Fibroblast of the aortic adventitia (primary cell): ENCODE results near the gene PLXNA4. TPM values are rescaled to one million over a fixed set of nuclear protein-coding genes. Genes with fewer than 3 reads are reported as not detected.

Experiments used
- DNase-seq: peaks from one replicate; pipeline ENCODE4 v3.0.0-alpha.2; 2010; ENCODE audit warnings: low read depth
- H3K4me3 ChIP-seq: 2 replicates; pipeline ENCODE4 v1.5.1; 2011; ENCODE audit warnings: low read depth, mild to moderate bottlenecking, control low read depth, low read length, moderate library complexity
- CTCF ChIP-seq: IDR thresholded peaks from 2 replicates; pipeline ENCODE4 v1.5.1; 2011; ENCODE audit warnings: mild to moderate bottlenecking, low read length, control low read depth, inconsistent platforms; ENCODE audit not compliant: insufficient read depth
- total RNA-seq: library from RNA; depleted of rRNA; stranded (reverse); fragments of >200 nt; gene quantifications from 2 replicates; pipeline ENCODE4 v1.2.3, GENCODE V29; 2012; ENCODE audit warnings: low replicate concordance

PLXNA4 gene
- total RNA-seq, 1 donor: 3.0 TPM

- TF ChIP-seq CTCF: no peak
- H3K4me3 ChIP-seq: no peak overlapping the region
- no peak for DNase-seq
These were observed 499.8 kb downstream of the PLXNA4 start for GRCh38 chr7:132076301-132077035.

DNA sequence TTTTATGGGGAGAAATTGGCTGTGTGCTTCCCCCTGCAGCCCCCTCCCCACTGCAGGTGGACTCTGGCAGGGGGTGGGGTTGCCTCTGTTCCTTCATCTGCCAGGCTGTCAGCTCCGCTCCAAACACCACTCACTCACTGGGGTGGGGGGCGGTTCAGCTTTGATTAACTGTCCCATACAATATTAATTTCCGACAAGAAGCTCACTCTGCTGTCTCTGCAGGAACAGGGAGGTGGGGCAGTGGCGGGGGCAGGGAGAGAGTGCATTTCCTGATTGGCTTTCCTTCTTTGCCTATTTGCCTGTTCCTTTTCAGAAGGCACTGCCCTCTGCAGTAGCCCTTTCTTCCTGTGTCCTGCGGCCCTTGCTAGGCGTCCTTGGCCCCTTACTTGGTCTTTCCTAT is 500.8 kb downstream of the PLXNA4 start:
- TF ChIP-seq CTCF: no peak
- no peak for DNase-seq
- H3K4me3 ChIP-seq: no peak overlapping the region

GRCh38 chr7:132073920-132074589 is 502.2 kb downstream of the PLXNA4 start:
- TF ChIP-seq CTCF: no peak
- H3K4me3 ChIP-seq: no peak overlapping the region
- DNase-seq: no peak
